Cerebellar cortex (tissue), 1 donor: ENCODE results near the gene MUC6.
"Not testable (repeated sequence)": the region's sequence is repeated elsewhere in the genome, so short reads cannot be mapped to it uniquely, and the experiment has no call there.

Experiments
- DNase-seq: peaks from one replicate; pipeline ENCODE4 v3.0.0-alpha.2; 2015; ENCODE audit warnings: low spot score

The MUC6 gene

DNA sequence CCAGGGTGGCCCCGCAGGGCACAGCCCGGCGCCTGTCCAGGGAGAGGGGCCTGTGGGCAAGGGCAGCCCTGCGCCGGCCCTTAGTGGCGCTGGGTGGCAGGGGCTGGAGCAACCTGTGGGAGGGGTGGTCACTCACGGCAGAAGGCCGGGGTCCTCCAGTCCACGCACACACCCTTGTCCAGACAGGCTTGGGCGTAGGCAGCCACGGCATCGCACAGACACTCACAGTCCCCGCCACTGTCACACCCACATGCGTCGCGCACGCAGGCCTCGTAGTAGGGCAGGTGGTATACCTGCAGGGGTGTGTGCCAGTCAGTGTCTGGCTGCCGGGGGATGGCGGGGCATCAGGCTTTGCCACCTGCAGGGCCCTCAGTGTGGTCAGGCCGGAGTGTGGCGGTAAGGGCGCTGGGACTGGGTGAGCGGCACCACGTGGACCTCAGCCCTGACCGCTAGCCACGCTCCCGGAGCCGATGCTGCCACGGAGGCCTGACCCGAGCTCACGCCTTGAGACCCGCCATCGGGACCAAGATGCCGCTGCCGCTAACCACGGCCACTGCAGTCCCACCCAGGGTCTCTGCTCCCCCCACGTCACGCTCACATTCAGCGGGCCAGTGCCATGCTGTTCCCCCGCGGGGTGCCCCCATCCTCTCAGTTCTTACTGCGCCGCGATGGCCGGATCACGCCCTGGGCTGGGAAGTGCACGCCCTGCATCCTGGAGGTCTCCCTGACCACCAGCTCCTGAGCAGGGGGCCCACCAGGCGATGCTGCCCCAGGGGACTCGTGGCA lies 12.5 kb downstream of the MUC6 start:
- DNase-seq = no peak

DNA sequence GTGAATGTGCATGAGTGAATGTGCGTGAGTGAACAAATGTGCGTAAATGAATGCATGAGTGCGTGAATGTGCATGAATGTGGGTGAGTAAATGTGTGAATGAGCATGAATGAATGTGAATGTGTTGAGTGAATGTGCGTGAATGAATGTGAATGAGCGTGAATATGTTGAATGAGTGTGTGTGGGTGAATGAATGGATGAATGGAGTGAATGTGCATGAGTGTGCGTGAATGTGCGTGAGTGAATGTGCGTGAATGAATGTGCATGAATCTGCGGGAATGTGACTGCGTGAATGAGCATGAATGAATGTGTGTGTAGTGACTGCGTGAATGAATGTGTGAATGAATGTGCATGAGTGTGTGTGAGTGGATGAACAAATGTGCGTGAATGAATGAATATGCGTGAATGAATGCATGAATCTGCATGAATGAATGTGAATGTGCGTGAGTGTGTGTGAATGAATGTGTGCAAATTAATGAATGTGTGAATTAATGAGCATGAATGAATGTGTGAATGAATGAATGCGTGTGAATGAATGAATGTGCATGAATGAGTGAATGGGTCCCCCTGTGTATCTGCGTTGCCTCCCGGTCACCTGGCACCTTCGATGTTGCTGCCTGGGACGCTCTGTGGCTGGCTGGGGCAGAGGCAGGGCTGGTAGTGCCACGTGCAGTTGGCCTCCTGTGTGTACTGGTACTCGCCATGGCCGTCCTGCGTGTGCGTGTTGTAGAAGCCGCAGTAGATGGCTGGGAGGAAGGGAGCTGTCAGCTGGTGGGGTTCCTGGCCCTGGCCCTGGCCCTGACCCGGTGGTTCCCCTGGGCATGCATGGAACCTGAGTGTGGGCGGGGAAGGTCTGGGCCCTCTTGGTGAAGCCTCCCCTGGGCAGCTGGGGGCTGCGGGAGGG lies 13.4 kb downstream of the MUC6 start:
- no peak for DNase-seq

DNA sequence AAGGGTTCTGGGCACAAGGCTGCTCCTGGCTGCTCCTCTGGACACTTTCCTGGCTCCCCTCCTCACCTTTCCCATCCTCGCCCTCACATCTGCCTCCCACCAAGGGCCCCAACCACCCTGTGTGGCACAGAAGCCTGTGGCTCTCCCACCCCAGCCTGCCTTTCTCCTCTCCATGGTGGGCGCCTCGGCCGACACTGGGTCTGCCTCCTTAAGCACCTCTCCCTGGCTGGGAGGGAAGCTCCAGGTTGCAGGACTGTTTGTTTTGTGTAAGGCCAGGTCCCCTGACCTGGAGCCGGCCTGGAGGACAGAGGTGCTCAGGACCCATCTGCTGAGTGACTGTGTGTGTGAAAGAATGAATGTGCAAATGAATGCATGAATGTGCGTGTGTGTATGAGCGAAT lies 14.1 kb downstream of the MUC6 start:
- DNase-seq = no peak

DNA sequence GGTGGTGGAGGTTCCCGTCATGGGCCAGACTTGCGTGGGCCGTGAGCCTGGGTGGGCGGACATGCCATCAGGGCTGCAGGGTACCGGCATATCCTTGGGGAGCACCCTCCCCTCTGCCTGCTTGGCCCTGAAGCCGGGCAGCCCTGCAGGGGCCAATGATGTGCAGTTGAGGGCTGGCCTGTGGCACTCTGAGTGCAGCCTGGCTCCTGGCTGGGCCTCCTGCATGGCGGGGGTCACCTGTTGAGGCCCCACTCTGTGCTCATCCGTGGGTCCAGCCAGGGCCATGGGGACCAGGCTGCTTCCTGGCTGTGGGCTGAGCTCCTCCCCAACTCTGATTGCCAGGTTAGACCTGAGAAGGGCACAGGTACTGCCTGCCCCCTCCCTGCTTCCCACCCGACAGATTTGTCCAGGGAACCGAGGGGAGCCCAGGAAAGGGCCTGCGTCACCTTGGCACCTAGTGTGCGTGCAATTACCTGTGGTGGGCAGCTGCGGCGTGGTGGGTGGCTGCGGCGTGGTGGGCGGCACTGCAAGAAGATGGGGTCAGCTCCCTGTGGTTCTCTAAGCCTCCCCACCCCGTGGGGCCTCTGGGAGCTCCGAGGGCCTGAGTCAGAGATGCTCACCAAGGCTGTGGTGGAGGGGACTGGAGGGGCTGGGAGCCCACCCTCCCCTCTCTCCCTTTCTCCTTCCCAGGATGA lies 16.2 kb downstream of the MUC6 start:
- no peak for DNase-seq

DNA sequence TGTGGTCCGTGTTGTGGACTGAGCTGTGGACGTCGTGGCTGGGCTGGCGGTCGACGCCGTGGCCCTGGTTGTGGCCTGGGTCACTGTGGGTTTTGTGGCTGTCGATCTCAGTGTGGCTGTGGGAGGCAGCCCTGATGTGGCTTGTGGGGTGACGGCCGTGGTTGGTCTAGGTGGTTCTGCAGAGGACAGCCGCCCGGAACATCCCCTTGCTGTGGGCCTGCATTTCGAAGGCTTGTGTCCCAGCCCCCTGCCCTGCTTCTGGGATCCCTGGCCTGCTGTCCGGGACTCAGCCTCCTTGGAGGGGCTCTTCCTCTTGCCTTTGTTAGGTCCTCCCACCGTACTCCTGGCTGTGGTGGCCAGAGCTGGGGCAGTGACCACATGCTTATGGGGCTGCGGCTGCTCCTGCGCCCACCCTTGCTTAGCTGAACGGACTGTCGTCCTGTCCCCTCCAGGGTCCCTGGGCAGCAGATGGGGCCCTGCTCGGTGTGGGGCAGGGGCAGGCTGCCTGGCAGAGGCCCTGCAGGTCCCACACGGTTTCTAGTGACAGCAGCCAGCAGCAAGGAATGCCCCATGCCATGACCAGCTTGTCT lies 17.1 kb downstream of the MUC6 start:
- no peak for DNase-seq

DNA sequence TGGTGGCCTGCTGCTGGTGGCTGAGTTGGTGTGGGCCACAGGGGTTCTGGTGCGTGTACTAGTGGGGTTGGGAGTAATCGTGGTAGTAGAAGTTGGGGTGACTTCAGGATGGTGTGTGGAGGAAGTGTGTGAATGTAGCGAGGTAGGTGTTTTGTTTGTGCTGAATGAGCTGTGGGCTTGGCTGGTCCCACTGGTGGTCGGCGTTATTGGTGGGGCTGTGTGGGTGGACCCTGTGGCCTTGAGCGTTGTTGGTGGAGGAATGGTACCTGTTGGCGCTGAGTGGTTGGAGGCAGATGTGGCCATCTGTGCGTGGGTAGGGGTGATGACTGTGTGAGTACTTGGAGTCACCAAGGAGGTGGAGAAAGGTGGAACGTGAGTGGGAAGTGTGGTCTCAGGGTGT lies 18.4 kb downstream of the MUC6 start:
- DNase-seq = no peak

DNA sequence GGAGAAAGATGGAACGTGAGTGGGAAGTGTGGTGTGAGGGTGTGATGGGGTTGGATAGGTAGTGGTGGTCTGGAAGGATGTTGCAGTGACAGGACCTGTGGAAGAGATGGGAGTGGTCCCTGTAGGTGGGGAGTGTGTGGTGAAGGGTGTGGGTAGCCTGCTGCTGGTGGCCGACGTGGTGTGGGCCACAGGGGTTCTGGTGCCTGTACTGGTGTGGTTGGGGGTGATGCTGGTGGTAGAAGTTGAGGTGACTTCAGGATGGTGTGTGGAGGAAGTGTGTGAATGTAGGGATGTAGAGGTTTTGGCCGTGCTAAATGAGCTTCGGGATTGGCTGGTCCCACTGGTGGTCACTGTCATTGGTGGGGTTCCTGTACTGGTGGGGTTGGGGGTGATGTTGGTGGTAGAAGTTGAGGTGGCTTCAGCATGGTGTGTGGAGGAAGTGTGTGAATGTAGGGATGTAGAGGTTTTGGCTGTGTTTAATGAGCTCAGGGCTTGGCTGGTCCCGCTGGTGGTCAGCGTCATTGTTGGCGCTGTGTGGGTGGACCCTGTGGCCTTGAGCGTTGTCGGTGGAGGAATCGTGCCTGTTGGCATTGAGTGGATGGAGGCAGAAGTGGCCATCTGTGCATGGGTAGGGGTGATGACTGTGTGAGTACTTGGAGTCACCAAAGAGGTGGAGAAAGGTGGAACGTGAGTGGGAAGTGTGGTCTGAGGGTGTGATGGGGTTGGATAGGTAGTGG lies 19.1 kb downstream of the MUC6 start:
- DNase-seq = no peak

DNA sequence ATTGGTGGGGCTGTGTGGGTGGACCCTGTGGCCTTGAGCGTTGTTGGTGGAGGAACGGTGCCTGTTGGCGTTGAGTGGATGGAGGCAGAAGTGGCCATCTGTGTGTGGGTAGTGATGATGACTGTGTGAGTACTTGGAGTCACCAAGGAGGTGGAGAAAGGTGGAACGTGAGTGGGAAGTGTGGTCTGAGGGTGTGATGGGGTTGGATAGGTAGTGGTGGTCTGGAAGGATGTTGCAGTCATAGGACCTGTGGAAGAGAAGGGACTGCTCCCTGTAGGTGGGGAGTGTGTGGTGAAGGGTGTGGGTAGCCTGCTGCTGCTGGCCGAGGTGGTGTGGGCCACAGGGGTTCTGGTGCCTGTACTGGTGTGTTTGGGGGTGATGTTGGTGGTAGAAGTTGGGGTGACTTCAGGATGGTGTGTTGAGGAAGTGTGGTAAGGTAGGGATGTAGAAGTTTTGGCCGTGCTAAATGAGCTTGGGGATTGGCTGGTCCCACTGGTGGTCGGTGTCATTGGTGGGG lies 19.9 kb downstream of the MUC6 start:
- not testable (repeated sequence) for DNase-seq

DNA sequence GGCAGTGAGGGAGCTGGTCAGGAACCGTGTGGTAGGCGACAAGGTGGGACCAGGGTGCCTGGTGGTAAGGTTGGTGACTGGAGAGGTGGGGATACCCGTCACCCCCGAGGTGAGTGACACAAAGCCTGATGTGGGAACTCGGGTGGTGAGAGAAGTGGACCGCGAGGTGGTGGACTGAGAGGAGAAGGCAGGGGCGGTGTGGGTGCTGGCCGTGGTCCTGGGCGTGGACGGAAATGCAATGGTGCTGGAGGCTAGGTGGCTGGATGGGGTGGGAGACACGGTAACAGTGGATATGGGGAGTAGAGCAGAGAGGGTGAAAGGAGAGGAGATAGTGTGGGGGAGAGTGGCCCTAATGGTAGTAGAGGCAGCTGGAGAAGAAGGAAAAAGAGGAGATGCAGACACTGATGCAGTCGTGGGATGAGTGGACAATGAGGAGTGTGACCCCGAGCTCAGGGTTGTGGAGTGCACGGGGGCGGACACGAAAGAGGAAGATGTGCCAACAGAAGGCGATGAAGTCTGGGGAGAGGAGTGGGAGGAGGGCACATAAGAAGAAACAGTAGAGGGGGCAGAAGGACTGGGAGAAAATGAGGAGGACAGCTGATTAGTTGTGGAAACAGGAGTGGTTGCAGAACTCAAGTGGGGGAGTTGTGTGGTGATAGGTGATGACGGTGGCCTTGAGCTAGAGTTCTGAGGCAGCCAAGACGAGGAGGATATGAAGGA lies 20.5 kb downstream of the MUC6 start:
- no peak for DNase-seq

DNA sequence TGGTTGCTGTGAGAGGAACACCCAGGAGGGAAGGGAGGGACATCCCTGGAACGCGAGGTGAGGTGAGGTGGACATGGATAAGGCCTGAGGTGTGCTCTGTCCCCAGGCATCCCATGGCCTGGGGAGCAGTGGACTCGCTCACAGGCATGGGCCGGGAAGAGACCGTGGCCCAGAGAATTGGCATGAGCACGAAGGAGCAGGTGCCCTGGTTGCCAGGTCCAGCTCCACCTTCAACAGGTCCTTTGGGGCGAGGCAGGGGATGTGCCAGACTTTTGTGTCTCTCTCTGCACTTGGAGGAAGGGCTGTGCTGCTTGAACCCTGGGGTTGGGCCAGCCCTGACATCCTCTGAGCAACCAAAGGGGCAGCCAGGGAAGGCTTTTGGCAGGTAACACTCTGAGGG lies 21.5 kb downstream of the MUC6 start:
- no peak for DNase-seq

DNA sequence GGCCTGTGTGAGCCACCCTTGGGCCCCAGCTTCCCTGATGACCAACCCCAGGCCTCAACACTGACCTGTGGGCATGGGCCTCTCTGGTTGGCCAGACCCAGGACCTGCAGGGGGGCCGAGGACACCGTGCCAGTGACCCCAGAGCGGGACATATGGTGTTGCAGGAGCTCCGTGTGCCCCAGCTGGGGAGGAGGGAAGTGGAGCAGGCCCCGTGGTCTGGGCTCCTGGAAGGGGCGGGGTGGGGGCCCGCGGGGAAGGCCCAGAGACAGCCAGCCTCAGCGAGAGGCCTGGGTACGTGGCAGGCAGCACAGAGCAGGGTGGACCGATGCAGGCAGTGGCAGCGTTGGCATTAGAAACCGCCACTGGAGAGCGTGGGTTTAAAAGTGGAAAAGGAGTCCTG lies 22.2 kb downstream of the MUC6 start:
- DNase-seq = peak; percentile 47

DNA sequence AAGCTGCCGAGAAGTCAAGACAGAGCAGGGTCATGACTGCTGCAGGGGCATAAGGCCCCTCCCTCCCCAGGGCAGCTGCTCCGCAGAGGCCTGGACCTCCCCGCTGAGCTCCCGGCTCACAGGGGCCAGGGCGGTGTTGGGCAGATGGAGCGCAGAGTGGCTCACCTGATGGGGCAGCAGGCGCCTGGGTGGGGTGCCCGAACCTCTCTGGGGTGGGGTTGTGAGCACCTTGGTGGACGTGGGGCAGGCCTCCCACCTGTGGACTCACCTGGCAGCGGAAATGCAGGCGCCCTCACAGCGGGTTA lies 22.9 kb downstream of the MUC6 start:
- no peak for DNase-seq

DNA sequence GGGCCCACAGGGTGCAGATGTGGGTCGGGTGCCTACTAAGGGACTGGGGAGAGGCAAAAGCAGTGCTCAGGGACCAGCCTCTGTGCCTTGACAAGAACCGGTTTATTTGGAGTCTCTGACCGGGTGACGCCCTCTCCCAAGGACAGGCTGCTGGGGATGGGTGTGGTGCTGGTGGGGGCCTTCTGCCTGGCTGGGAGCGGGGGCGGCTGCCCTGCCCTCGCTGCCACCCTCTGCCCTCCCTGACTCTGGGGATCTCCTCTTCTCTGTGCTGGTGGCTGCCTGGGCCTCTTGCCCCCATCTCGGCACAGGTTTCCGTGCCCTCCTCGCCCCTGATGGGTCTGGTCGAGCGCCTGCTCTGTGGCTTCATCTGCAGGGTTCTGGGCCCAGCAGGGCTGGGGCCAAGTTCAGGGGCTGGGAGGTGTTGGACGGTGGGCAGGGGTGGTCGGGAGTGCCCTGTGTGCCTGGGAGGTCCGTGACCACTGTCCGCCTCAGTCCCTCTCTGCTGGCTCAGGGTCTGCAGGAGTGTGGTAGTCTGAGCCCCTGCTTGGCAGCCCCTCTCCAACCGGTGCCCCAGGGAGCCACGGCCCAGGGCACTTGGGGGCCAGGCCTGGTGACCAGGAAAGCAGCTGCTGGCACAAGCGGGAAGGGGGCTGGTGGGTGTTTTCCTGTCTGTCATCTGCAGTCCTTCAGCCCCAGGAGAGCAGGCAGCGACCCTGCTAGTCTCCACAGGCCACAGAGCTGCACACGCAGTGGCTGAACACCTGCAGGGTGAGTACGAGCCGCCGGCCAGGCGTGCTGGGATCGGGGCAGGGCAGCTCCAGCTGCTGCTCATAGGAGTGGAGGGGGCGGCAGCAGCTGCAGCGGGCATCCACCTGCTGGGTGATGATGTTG lies 23.5 kb downstream of the MUC6 start:
- DNase-seq = no peak

DNA sequence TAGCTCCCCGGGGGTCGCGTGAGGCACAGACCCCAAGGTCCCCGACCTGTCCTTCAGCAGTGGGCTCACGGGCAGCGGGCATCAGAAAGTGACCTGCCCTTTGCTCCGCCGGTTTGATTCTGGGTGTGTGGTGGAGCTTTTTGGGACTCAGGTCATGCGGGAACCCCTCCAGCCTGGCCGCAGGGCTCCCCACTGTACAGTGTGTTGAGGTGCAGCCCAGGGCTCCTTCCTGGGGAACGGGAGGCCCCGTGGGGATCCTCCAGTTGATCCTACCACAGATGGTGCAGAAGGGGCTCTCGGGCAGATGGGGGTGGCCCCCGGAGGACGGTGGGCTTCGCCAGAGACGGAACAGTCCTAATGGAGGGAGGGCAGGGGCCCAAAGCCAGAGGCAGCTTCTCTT lies 24.2 kb downstream of the MUC6 start:
- no peak for DNase-seq

DNA sequence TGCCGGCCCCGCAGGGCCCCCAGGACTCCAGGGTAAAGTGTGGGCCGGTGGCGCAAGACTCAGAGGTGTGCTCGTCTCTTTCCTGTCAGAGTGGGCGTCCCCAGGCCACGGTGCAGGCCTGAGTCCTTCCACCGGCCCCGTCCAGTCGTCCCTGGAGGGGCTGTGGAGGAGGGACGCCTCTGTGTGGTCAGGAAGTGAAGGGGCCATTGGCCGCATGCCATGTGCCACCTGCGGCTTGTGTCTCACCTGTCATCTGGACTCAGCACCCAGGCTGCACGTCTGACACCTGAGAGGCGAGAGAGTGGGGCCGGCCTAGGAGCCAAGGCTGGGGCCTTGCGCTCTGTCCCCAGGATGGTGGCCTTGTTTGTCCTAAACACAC lies 25.2 kb downstream of the MUC6 start:
- no peak for DNase-seq

DNA sequence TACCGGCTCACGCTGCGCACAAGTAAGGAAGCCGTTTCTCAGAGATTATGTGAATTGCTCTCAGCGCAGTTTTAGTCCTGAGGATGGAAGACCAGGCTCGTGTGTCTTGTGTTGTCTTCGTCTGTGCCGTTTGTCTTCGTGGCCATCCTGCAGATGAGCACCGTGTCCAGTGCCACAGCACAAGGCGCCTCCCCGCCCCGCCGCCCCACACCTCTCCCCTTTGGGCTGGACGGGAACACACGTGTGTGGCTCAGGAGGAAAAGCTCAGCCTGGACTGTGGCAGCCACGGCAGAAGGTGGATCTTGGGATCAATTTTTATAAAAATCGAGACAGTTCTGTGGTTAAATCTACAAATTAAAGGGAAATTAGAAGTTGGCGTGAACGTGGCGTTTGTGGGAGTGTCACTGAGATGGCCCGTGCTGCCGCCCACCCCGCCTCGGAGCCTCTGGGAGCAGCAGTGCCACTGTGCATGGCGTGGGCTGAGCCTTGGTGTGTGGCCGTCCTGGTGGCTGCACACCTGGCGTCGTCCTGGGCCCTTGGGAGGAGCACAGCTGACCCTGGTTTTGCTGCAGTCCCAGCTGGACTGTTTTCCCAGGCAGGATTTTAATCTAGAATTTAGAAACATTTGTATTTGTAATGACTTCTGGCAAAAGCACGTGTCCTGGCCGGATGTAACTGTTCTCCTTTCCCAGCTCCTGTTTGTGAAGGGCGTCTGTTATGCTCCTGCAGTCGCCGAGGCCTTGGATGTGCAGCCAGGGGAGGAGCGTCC lies 25.8 kb downstream of the MUC6 start:
- no peak for DNase-seq

DNA sequence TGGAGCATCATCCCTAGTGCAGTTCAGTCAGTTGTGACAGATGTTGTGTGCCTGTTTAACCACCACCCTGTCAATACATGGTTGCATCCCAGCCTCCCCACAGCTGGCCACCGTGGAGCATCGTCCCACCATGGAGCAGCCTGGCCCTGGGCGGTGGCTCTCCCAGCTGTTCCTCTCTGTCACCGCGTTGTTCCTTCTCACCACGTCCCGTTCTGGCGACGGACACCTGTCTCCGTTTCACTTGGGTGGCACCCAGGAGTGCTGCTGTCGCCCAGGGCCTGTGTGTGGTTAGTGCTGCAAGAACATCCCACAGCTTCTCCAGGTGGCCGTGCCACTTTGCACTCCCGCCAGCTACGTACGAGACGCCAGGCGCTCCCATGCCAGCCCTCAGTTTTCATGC lies 26.5 kb downstream of the MUC6 start:
- no peak for DNase-seq

DNA sequence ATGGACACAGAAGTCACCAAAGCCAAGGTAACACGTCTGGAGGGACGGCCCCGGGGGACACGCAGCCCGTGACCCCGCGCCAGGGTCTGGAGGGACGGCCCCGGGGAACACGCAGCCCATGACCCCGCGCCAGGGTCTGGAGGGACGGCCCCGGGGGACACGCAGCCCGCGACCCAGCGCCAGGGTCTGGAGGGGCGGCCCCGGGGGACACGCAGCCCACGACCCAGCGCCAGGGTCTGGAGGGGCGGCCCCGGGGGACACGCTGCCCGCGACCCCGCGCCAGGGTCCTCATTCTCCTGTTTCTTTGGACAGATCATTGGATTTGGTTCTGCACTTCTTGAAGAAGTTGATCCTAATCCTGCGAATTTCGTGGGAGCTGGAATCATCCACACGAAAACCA lies 27.1 kb downstream of the MUC6 start:
- no peak for DNase-seq

DNA sequence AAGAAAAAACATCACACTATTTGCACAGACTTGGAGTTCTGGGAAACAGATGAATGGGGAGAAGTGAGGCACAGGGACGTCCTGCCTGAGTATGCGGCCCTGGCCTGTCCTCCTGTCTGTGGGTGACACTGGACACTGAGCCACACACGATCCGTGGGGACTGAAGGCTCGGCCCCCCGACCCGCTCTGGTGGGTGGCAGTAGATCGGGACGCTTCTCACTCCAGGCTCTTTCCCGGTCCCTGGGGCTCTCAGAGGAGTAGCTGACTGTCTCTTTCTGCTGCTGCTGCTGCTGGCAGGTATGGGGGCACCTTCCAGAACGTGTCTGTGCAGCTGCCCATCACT lies 27.7 kb downstream of the MUC6 start:
- DNase-seq = no peak
